H9 (cell line): ENCODE measurements around the gene FARP2. TPM values are rescaled to one million over a fixed set of nuclear protein-coding genes. Genes with fewer than 3 reads are reported as not detected.
"Not testable (repeated sequence)": the region's sequence is repeated elsewhere in the genome, so short reads cannot be mapped to it uniquely, and the experiment has no call there.

Experiments used
- DNase-seq: peaks from one replicate; pipeline ENCODE4 v3.0.0-alpha.2; 2017
- H2AFZ ChIP-seq: one replicate; pipeline ENCODE4 v1.6.1; 2013; ENCODE audit warnings: mild to moderate bottlenecking, low read length, control low read depth, moderate library complexity
- H2AK5ac ChIP-seq: 2 replicates; pipeline ENCODE4 v1.6.1; 2013; ENCODE audit warnings: low read length, control low read depth, mixed read lengths; ENCODE audit not compliant: insufficient read length
- H2BK120ac ChIP-seq: one replicate; pipeline ENCODE4 v1.6.1; 2013; ENCODE audit warnings: low read depth, mild to moderate bottlenecking, low read length, control low read depth, inconsistent platforms; ENCODE audit not compliant: poor library complexity, severe bottlenecking
- H2BK12ac ChIP-seq: 2 replicates; pipeline ENCODE4 v1.6.1; 2013; ENCODE audit warnings: low read length, control low read depth, mixed read lengths, low read depth; ENCODE audit not compliant: insufficient read length
- H2BK15ac ChIP-seq: 2 replicates; pipeline ENCODE4 v1.6.1; 2013; ENCODE audit warnings: low read depth, low read length, control low read depth
- H2BK20ac ChIP-seq: one replicate; pipeline ENCODE4 v1.6.1; 2013; ENCODE audit warnings: low read depth, mild to moderate bottlenecking, low read length, control low read depth, inconsistent platforms; ENCODE audit not compliant: poor library complexity, severe bottlenecking
- H2BK5ac ChIP-seq: 2 replicates; pipeline ENCODE4 v1.6.1; 2013; ENCODE audit warnings: low read length, control low read depth, mixed read lengths; ENCODE audit not compliant: insufficient read length
- H3K14ac ChIP-seq: 2 replicates; pipeline ENCODE4 v1.6.1; 2013; ENCODE audit warnings: low read length, control low read depth; ENCODE audit not compliant: insufficient read depth
- H3K18ac ChIP-seq: 2 replicates; pipeline ENCODE4 v1.6.1; 2013; ENCODE audit warnings: low read depth, mild to moderate bottlenecking, mixed read lengths, low read length, control low read depth; ENCODE audit not compliant: insufficient read length
- H3K23ac ChIP-seq: 2 replicates; pipeline ENCODE4 v1.6.1; 2013; ENCODE audit warnings: low read length, control low read depth, mixed read lengths, low read depth; ENCODE audit not compliant: insufficient read length
- H3K23me2 ChIP-seq: 2 replicates; pipeline ENCODE4 v1.6.1; 2013; ENCODE audit warnings: low read depth, mild to moderate bottlenecking, mixed read lengths, low read length, control low read depth; ENCODE audit not compliant: insufficient read length, poor library complexity, severe bottlenecking
- H3K27ac ChIP-seq: 2 replicates; pipeline ENCODE4 v1.5.1; 2013; ENCODE audit warnings: low read length, control low read depth, mixed read lengths, low read depth; ENCODE audit not compliant: insufficient read length
- H3K27me3 ChIP-seq: 2 replicates; pipeline ENCODE4 v1.6.1; 2013; ENCODE audit warnings: low read length, control low read depth, inconsistent platforms; ENCODE audit not compliant: insufficient read depth
- H3K4ac ChIP-seq: 2 replicates; pipeline ENCODE4 v1.6.1; 2013; ENCODE audit warnings: low read depth, mild to moderate bottlenecking, control low read depth, inconsistent platforms, low read length, moderate library complexity
- H3K4me1 ChIP-seq: 2 replicates; pipeline ENCODE4 v1.6.1; 2013; ENCODE audit warnings: low read length, control low read depth, inconsistent platforms; ENCODE audit not compliant: insufficient read depth
- H3K4me2 ChIP-seq: 2 replicates; pipeline ENCODE4 v1.6.1; 2013; ENCODE audit warnings: low read length, control low read depth, mixed read lengths; ENCODE audit not compliant: insufficient read length, insufficient read depth
- H3K56ac ChIP-seq: 2 replicates; pipeline ENCODE4 v1.6.1; 2013; ENCODE audit warnings: low read depth, mild to moderate bottlenecking, mixed read lengths, low read length, control low read depth; ENCODE audit not compliant: insufficient read length
- H3K79me1 ChIP-seq: 2 replicates; pipeline ENCODE4 v1.6.1; 2013; ENCODE audit warnings: low read depth, mild to moderate bottlenecking, moderate library complexity, low read length, control low read depth, inconsistent platforms; ENCODE audit not compliant: insufficient read depth, poor library complexity, severe bottlenecking
- H3K79me2 ChIP-seq: 2 replicates; pipeline ENCODE4 v1.6.1; 2013; ENCODE audit warnings: low read length, control low read depth, inconsistent platforms; ENCODE audit not compliant: insufficient read depth
- H3K9ac ChIP-seq: 2 replicates; pipeline ENCODE4 v1.6.1; 2013; ENCODE audit warnings: low read length, control low read depth, mixed read lengths; ENCODE audit not compliant: insufficient read length; ENCODE audit errors: extremely low read depth
- H3K9me3 ChIP-seq: one replicate; pipeline ENCODE4 v1.6.1; 2013; ENCODE audit warnings: low read depth, low read length, inconsistent platforms; ENCODE audit not compliant: control insufficient read depth
- H3T11ph ChIP-seq: one replicate; pipeline ENCODE4 v1.6.1; 2013; ENCODE audit warnings: mild to moderate bottlenecking, low read length, control low read depth, inconsistent platforms
- H4K20me1 ChIP-seq: one replicate; pipeline ENCODE4 v1.6.1; 2013; ENCODE audit not compliant: control insufficient read depth, insufficient read length, insufficient read depth
- H4K5ac ChIP-seq: 2 replicates; pipeline ENCODE4 v1.6.1; 2013; ENCODE audit warnings: low read depth, mild to moderate bottlenecking, mixed read lengths, low read length, control low read depth; ENCODE audit not compliant: insufficient read length
- H4K8ac ChIP-seq: replicated peaks from 2 replicates; pipeline ENCODE4 v1.6.1; 2013; ENCODE audit warnings: low read length, control low read depth, mixed read lengths, low read depth; ENCODE audit not compliant: insufficient read length
- H4K91ac ChIP-seq: 2 replicates; pipeline ENCODE4 v1.6.1; 2013; ENCODE audit warnings: low read depth, mild to moderate bottlenecking, moderate library complexity, mixed read lengths, low read length, control low read depth; ENCODE audit not compliant: insufficient read length
- H3K27ac Mint-ChIP-seq, 3 experiments: 2 replicates in 2 of 3; 3 replicates in 1 of 3; pipeline ENCODE4 v1.8.0; 2020 to 2021; ENCODE audit warnings: mixed read lengths in 3 of 3, mild to moderate bottlenecking in 1 of 3, moderate library complexity in 1 of 3
- H3K27me3 Mint-ChIP-seq: 2 replicates; pipeline ENCODE4 v1.8.0; 2021; ENCODE audit warnings: low read depth, mild to moderate bottlenecking, moderate library complexity, mixed read lengths
- H3K36me3 Mint-ChIP-seq, 3 experiments: 2 replicates in 2 of 3; 3 replicates in 1 of 3; pipeline ENCODE4 v1.8.0; 2020 to 2021; ENCODE audit warnings: low read depth in 3 of 3, mixed read lengths in 3 of 3; ENCODE audit not compliant: insufficient read depth in 1 of 3
- H3K4me1 Mint-ChIP-seq, 2 experiments: 2 replicates each; pipeline ENCODE4 v1.8.0; 2020; ENCODE audit warnings: mixed read lengths in 2 of 2
- H3K4me3 Mint-ChIP-seq, 2 experiments: 2 replicates in 1 of 2; 3 replicates in 1 of 2; pipeline ENCODE4 v1.8.0; 2020 to 2021; ENCODE audit warnings: mild to moderate bottlenecking in 2 of 2, mixed read lengths in 2 of 2, moderate library complexity in 1 of 2
- H3K9me3 Mint-ChIP-seq, 2 experiments: 2 replicates in 1 of 2; 3 replicates in 1 of 2; pipeline ENCODE4 v1.8.0; 2020; ENCODE audit warnings: mild to moderate bottlenecking in 2 of 2, mixed read lengths in 2 of 2, moderate library complexity in 1 of 2
- WGBS: extraction: QIAGEN DNeasy Blood & Tissue Kit; methylation state at CpG from one replicate; pipeline ENCODE4 v1.1.7; 2013; ENCODE audit warnings: missing lambda C conversion rate, low lambda C conversion rate, mixed read lengths; ENCODE audit not compliant: insufficient read length; ENCODE audit errors: extremely low coverage; 5-methylcytosine and 5-hydroxymethylcytosine counted together
- total RNA-seq: library from RNA; stranded (reverse); gene quantifications from 2 replicates; pipeline ENCODE4 v1.2.1, GENCODE V29; 2021
- TF ChIP-seq, protein P1 (sequence below): fragments of 200-600 bp; sonication (generic); conservative IDR thresholded peaks from 3 replicates; pipeline ENCODE4 v1.8.0; 2021; ENCODE audit warnings: antibody characterized with exemption, mild to moderate bottlenecking

FARP2 gene
- total RNA-seq, 1 experiment from 2014 or later: 33.9 TPM

DNA sequence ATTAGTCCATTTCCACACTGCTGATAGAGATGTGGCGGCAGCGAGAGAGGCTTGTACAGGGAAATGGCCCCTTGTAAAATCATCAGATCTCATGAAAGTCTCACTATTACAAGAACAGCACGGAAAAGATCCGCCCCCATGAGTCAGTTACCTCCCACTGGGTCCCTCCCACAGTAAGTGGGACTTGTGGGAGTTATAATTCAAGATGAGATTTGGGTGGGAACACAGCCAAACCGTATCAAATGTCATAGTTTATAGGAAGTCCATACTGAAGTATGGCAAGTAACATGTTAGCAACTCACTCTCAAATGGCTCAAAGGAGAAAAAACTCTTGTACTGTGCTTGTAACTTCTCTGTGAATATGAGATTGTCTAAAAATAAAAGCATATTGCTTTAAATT is 56.1 kb downstream of the FARP2 start:
- Histone ChIP-seq H3K23ac (no peak overlapping the region), H2BK5ac (no peak overlapping the region), H4K5ac (no peak overlapping the region), H2BK20ac (no peak overlapping the region), H4K20me1 (no peaks in the 10 kb centered on the region), H2BK12ac (no peak overlapping the region), H3K14ac (no peak overlapping the region), H3T11ph (no peak overlapping the region), H2BK120ac (no peak overlapping the region), H3K79me2 (no peaks in the 10 kb centered on the region), H2AFZ (no peak overlapping the region), H3K4me1 (no peaks in the 10 kb centered on the region), H3K79me1 (no peaks in the 10 kb centered on the region), H4K91ac (no peak overlapping the region), H3K23me2 (no peaks in the 10 kb centered on the region), H3K27me3 (no peaks in the 10 kb centered on the region), H3K4me2 (no peak overlapping the region), H3K4ac (no peak overlapping the region), H2BK15ac (no peak overlapping the region), H4K8ac (no peak overlapping the region), H3K9ac (no peak overlapping the region), H3K27ac (no peak overlapping the region), H3K18ac (no peak overlapping the region), H3K9me3 (no peaks in the 10 kb centered on the region), H2AK5ac (no peak overlapping the region), H3K56ac (no peak overlapping the region)
- H3K27me3 Mint-ChIP-seq: no peaks in the 10 kb centered on the region
- no peak overlapping the region for H3K27ac Mint-ChIP-seq
- WGBS: no CpG with 5 or more reads among the region's 5 CpGs
- DNase-seq: no peak
- H3K4me3 Mint-ChIP-seq: no peak overlapping the region
- no peaks in the 10 kb centered on the region for H3K4me1 Mint-ChIP-seq
- TF ChIP-seq, protein P1, sequence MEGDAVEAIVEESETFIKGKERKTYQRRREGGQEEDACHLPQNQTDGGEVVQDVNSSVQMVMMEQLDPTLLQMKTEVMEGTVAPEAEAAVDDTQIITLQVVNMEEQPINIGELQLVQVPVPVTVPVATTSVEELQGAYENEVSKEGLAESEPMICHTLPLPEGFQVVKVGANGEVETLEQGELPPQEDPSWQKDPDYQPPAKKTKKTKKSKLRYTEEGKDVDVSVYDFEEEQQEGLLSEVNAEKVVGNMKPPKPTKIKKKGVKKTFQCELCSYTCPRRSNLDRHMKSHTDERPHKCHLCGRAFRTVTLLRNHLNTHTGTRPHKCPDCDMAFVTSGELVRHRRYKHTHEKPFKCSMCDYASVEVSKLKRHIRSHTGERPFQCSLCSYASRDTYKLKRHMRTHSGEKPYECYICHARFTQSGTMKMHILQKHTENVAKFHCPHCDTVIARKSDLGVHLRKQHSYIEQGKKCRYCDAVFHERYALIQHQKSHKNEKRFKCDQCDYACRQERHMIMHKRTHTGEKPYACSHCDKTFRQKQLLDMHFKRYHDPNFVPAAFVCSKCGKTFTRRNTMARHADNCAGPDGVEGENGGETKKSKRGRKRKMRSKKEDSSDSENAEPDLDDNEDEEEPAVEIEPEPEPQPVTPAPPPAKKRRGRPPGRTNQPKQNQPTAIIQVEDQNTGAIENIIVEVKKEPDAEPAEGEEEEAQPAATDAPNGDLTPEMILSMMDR: no peak
- H3K9me3 Mint-ChIP-seq: no peaks in the 10 kb centered on the region
- peaks cover 20 to 40% (median 28%) of the 10 kb centered on the region in 3 experiments; a peak in 6 of 7 replicates for H3K36me3 Mint-ChIP-seq

DNA sequence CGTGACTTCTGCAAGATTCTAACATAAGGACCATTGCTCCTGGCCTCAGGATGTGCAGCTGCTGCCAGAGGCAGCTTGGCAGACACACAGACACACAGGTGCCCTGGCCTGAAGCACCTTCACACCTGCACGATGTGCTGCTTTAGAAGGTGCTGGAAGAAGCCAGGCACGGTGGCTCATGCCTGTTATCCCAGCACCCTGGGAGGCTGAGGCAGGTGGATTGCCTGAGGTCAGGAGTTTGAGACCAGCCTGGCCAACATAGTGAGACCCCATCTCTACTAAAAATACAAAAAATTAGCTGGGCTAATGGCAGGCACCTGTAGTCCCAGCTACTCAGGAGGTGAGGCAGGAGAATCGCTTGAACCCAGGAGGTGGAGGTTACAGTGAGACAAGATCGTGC is 57.4 kb downstream of the FARP2 start:
- not testable (repeated sequence) for H2AK5ac ChIP-seq, H3K4me1 Mint-ChIP-seq, H4K20me1 ChIP-seq, H3K23ac ChIP-seq, H3K9me3 ChIP-seq, H3K4me3 Mint-ChIP-seq, H3K79me2 ChIP-seq, H3K56ac ChIP-seq, DNase-seq, H3K9ac ChIP-seq, H3K4me2 ChIP-seq, H3K18ac ChIP-seq, H3K27ac Mint-ChIP-seq, H3K27ac ChIP-seq, H2AFZ ChIP-seq, H2BK12ac ChIP-seq, H3K9me3 Mint-ChIP-seq, H3K27me3 Mint-ChIP-seq, H3K4me1 ChIP-seq, H4K91ac ChIP-seq, H3K79me1 ChIP-seq, H2BK5ac ChIP-seq, H2BK15ac ChIP-seq, H2BK20ac ChIP-seq, H3K27me3 ChIP-seq, H2BK120ac ChIP-seq, H3K4ac ChIP-seq, H3K14ac ChIP-seq, H4K5ac ChIP-seq, H4K8ac ChIP-seq, H3T11ph ChIP-seq, H3K23me2 ChIP-seq
- peaks cover 23 to 44% (median 23%) of the 10 kb centered on the region in 3 experiments; a peak in 6 of 7 replicates for H3K36me3 Mint-ChIP-seq
- no CpG with 5 or more reads among the region's 5 CpGs for WGBS
